Vagina (tissue), 2 donors: ENCODE measurements around the gene PCNX1.

Experiments
- CTCF ChIP-seq, 3 experiments: fragments of 450-650 bp in 2 of 3; fragments of 200-600 bp in 1 of 3; sonication (generic) in 1 of 3; IDR thresholded peaks; one replicate each; pipeline ENCODE4 v1.5.1; 2017 to 2019; ENCODE audit warnings: antibody characterized with exemption in 3 of 3, mild to moderate bottlenecking in 2 of 3, moderate library complexity in 2 of 3
- POLR2AphosphoS5 ChIP-seq, 2 donors: sonication (generic); formaldehyde crosslinking; IDR thresholded peaks; one replicate each; pipeline ENCODE4 v1.9.0; 2017; ENCODE audit warnings: antibody characterized with exemption in 2 of 2, mild to moderate bottlenecking in 2 of 2, low read depth in 1 of 2; ENCODE audit not compliant: insufficient read depth in 1 of 2

GRCh38 chr14:70919774-70920173 is 12.5 kb downstream of the PCNX1 start:
- TF ChIP-seq CTCF (IDR thresholded peaks at IDR 0.05): no peak
- no peak for TF ChIP-seq POLR2AphosphoS5 (IDR thresholded peaks at IDR 0.05; ENCODE audit: insufficient read depth in 1 of 2, low read depth in 1 of 2)
